T47D (cell line): ENCODE results near the gene KCNIP4.
A peak's percentile ranks its signal among the peaks of the same experiment; 100 is the strongest.
"Not testable (repeated sequence)": the region's sequence is repeated elsewhere in the genome, so short reads cannot be mapped to it uniquely, and the experiment has no call there.

Source experiments
- DNase-seq, 2 experiments: peaks; one replicate each; pipeline versions ENCODE4 v3.0.0 to v3.0.0-alpha.2; 2011 to 2012; ENCODE audit warnings: low read depth in 1 of 2, low spot score in 1 of 2
- JUND ChIP-seq: IDR thresholded peaks from 2 replicates; pipeline ENCODE4 v1.6.1; 2012; ENCODE audit warnings: low read depth
- in situ Hi-C: cut with HindIII; loops from 2 replicates; pipeline ENCODE4 v1.10.0; 2016; ENCODE audit warnings: low sequenced_read_pairs, low pct_unique_long_range_greater_than_20kb

Gene KCNIP4

DNA sequence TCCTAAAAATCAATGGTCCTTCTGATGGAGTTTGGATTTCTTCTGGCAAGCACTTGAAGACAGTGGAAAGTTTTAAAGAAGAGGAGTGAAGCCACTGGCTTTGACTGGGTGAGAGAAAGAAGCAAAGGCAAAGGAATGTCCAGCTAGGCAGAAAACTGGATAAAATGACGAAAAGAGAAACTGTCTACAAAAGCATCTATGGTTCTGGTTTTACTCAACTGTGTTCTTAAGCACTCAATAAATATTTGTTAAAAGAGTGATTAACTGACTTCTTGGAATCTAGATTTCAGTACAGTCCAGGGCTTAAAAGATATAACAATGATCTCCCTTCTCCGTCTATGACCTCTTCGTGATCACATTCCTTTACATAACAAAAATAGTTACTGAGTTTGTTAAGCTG lies 1195.9 kb downstream of the KCNIP4 start:
- no peak for DNase-seq
- no peak for TF ChIP-seq JUND
- in situ Hi-C loops, result no loop called here

GRCh38 chr4:20746000-20746399 lies 1202.6 kb downstream of the KCNIP4 start:
- DNase-seq, in situ Hi-C loops: not testable (repeated sequence)

GRCh38 chr4:20735931-20736330 lies 1212.6 kb downstream of the KCNIP4 start:
- DNase-seq, result no peak
- in situ Hi-C loops, result no loop called here
- TF ChIP-seq JUND, result no peak

GRCh38 chr4:20724915-20725314 lies 1223.7 kb downstream of the KCNIP4 start:
- in situ Hi-C loops, result no loop called here
- DNase-seq, result no peak
- TF ChIP-seq JUND, result no peak

- in situ Hi-C loops, result no loop called here
- TF ChIP-seq JUND, result no peak
- no peak for DNase-seq
Observed at GRCh38 chr4:20723463-20723862, 1225.1 kb downstream of the KCNIP4 start.

DNA sequence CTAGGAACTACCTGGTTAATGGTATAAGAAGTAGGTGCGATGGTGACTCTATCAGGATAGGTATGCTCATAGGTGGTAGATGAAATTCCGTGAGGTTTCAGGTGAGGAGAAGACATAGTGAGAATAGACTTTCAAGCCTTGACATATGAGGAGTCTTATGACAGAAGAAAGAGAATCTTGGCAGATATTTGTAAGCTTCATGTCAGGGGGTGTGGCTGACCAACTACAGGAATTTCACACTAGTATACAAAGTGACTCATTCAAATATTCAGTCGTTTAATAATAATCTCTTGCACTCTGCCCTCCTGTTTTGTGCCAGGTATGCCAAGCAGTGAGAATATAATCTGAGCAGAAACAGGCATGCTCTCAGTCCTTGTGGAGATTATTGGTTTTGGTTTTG lies 1225.6 kb downstream of the KCNIP4 start:
- TF ChIP-seq JUND, result no peak
- DNase-seq, result no peak
- in situ Hi-C loops, result no loop called here

GRCh38 chr4:20711335-20711734 lies 1237.2 kb downstream of the KCNIP4 start:
- in situ Hi-C loops, result no loop called here
- TF ChIP-seq JUND, result no peak
- no peak for DNase-seq

- in situ Hi-C loops, result no loop called here
- no peak for TF ChIP-seq JUND
- DNase-seq, result peak; percentile 47 to 90
Observed at GRCh38 chr4:20700007-20700761, 1248.4 kb downstream of the KCNIP4 start, which contains the start of gene PACRGL. Gene PACRGL (plus strand): TSS chr4:20700458. CDS start chr4:20704482, 4,024 bp downstream.

DNA sequence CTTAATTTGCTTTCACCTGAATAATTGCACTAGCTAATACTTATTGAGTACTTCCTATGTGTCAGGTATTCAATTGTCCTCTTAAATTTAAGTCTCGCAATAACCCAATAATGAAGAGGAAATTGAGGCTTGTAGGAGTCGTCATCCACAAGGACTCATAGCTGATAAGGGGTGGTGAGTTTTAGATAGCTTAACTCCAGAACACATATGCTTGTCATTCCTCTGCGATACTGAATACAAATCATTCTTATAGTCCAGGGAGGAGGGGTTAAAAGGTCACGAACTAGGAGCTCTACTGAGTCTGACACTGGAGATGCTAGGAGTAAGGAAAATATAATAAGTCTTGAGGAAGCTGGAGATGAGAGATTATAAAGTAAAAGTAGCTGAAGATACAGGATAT lies 1249.8 kb downstream of the KCNIP4 start:
- no peak for TF ChIP-seq JUND
- DNase-seq, result no peak
- in situ Hi-C loops, result no loop called here

DNA sequence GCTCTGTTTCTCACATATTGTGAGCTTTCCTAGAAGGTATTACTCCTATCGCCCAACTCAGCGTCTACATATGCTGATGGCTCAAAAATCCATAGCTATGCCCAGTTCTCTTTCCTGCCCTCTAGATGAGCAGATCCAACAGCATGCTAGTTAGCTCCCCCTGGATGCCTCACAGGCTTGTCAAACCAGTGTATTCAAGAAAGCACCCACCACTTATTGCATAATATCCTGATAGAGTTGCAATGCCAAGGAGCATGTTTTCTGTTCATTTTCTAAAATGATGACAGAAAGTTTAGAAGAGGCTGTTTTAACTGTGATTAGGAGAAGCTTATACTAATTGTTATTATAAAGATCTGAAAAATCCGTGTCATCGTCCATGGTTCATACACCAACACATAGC lies 1250.2 kb downstream of the KCNIP4 start:
- no peak for DNase-seq
- no peak for TF ChIP-seq JUND
- in situ Hi-C loops, result no loop called here

DNA sequence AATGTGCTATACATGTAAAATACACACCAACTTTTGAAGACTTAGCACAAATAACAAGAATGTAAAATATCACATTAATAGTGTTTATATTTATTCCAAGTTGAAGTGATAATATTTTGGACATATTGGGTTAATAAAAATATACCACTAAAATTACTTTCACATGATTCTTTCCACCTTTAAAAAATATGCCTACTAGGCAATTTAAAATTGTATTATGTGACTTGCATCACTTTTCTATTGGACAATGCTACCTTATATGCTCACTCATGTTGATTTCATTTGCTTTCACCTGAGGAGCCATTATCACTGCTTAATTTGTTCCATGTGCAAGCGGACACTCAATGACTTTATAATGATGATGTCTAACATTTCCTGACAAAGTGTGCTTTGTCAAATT lies 1251.8 kb downstream of the KCNIP4 start:
- no peak for DNase-seq
- in situ Hi-C loops, result no loop called here
- TF ChIP-seq JUND, result no peak

DNA sequence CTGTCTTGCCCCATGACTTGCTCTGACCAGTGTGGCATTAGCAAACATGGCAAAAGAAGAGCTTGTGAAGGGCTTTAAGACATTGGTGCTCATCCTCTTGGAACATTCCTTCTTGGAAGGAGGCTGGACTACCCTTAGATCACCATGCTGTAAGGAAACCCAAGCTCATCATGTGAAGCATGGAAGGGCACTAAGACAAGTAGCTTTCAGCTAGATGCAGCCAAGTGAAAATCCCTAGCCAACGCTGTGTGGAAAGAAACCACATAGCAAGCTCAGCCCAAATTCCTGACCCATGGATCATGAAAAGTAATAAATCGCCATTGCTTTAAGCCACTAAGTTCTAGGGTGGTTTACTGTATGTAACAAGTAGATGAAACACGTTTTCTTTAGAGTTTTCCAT lies 1260.7 kb downstream of the KCNIP4 start:
- no peak for DNase-seq
- TF ChIP-seq JUND, result no peak
- in situ Hi-C loops, result no loop called here

DNA sequence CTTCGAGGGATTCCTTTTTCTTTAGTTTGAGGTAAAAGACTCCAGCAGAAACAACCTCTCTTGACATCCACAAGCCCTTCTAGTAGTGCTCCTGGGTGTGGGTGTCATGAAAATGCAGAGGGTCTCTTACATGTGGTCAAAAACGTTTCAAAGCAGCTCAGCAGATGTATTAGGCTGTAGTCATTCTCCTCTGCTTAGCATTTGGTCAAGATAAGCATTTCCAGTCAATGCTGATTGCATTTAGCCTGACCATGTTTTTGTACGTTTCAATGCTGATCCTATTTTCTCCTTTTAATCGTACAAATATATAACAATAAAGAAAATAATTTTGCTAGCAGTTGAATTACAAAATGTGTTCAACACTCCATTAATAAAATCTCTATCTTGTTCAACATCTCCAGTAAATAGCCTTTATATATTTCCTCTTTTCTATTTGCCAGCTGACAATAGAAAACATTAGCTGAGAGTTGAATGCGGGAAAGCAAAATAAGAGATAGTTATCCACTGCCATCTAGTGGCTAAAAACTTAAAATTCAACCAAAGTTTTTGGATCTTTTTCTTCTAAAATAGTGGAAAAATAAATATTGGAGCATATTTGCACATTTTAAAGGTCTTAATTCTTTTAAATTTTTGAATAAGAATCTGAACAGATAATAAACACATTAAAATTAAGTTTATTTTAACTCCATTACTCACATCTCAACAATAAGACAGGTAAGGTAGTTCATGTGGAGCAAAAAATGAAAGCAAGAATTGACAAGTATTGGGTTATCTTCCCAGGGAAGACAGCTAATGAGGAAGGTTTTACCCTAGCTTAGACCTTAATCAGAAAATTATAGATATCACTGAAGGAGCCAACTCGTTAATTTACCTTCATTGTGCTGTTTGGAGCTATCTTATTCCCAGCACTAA lies 1263.5 kb downstream of the KCNIP4 start:
- no peak for TF ChIP-seq JUND
- in situ Hi-C loops, result no loop called here
- DNase-seq, result peak in 1 of 2 experiments; percentile 19

GRCh38 chr4:20683766-20684165 lies 1264.8 kb downstream of the KCNIP4 start:
- no peak for DNase-seq
- no peak for TF ChIP-seq JUND
- in situ Hi-C loops, result no loop called here
